Kidney (tissue), 14 donors: Measurements from ENCODE around the gene KRTAP21-2. TPM values are rescaled to one million over a fixed set of nuclear protein-coding genes. Genes with fewer than 3 reads are reported as not detected.
"Not testable (repeated sequence)": the region's sequence is repeated elsewhere in the genome, so short reads cannot be mapped to it uniquely, and the experiment has no call there.

ENCODE experiments used
- DNase-seq, 5 donors: peaks; one replicate each; pipeline ENCODE4 v3.0.0-alpha.2; 2013 to 2020
- FAIRE-seq: peaks from 2 replicates; lab custom pipeline; 2012; peaks lifted over from hg19 to GRCh38; lab: Jason Lieb, UNC
- H3K27ac ChIP-seq, 2 donors: one replicate each; pipeline ENCODE4 v1.7.0; 2013; ENCODE audit warnings: low read depth in 2 of 2, low read length in 2 of 2, inconsistent platforms in 1 of 2
- H3K27me3 ChIP-seq: one replicate; pipeline ENCODE4 v1.7.1; 2013; ENCODE audit warnings: low read length, inconsistent platforms; ENCODE audit not compliant: control insufficient read depth, insufficient read depth
- H3K36me3 ChIP-seq, 3 donors: one replicate each; pipeline versions ENCODE4 v1.7.0 to v1.7.1; 2013; ENCODE audit warnings: low read length in 3 of 3, control low read depth in 1 of 3, inconsistent platforms in 1 of 3; ENCODE audit not compliant: insufficient read depth in 3 of 3, control insufficient read depth in 2 of 3
- H3K4me1 ChIP-seq, 3 donors: one replicate each; pipeline versions ENCODE4 v1.7.0 to v1.7.1; 2013; ENCODE audit warnings: low read length in 3 of 3, inconsistent platforms in 1 of 3, low read depth in 1 of 3; ENCODE audit not compliant: control insufficient read depth in 2 of 3, insufficient read depth in 2 of 3
- H3K4me3 ChIP-seq, 3 donors: one replicate each; pipeline versions ENCODE4 v1.7.0 to v1.8.1; 2013; ENCODE audit warnings: low read length in 3 of 3, control low read depth in 1 of 3, inconsistent platforms in 1 of 3
- H3K9ac ChIP-seq, 3 donors: one replicate each; pipeline versions ENCODE4 v1.7.0 to v1.7.1; 2013; ENCODE audit warnings: low read length in 3 of 3, control low read depth in 1 of 3, inconsistent platforms in 1 of 3
- H3K9me3 ChIP-seq, 3 donors: one replicate each; pipeline versions ENCODE4 v1.7.0 to v1.7.1; 2013; ENCODE audit warnings: low read length in 3 of 3, control low read depth in 1 of 3, inconsistent platforms in 1 of 3; ENCODE audit not compliant: control insufficient read depth in 2 of 3, insufficient read depth in 1 of 3
- CTCF ChIP-seq: IDR thresholded peaks from 3 replicates; pipeline ENCODE4 v1.5.1; 2012; ENCODE audit warnings: mild to moderate bottlenecking, moderate library complexity, borderline replicate concordance; ENCODE audit not compliant: insufficient read depth; ENCODE audit errors: extremely low read depth
- intact Hi-C: fragments of 100-400 bp; cut with DNase I; formaldehyde crosslinking; loops from one replicate; pipeline ENCODE4 v1.11.1; 2022
- polyA plus RNA-seq: library from polyadenylated mRNA; stranded (reverse); fragments of 350-450 nt; fragmentation: Illumina TruSeq; extraction: RNeasy Lipid Tissue Mini Kit (QIAGEN cat#74804); gene quantifications from one replicate; pipeline ENCODE4 v1.2.3, GENCODE V29; 2014; ENCODE audit warnings: low read depth, low replicate concordance; ENCODE audit not compliant: insufficient read depth
- total RNA-seq: library from RNA; stranded (reverse); fragmentation: NEBNext Ultra II Directional; extraction: Animal tissue kit (Norgen Biotek cat#: 25700); gene quantifications from one replicate; pipeline ENCODE4 v1.2.1, GENCODE V29; 2021
- donor health status: control.
- donor health status: control.
- donor health status: control.
- donor health status: control.
- donor health status: control.
- donor health status: DM: yes; HTN: yes; CAD: no.
- donor health status: Normal renal cell carcinoma (clear cell type).

KRTAP21-2 gene
- total and polyA plus RNA-seq, 2 donors from 2014 or later = not detected

GRCh38 chr21:30769724-30770431 is 22.8 kb upstream of the KRTAP21-2 start:
- FAIRE-seq = no peak

GRCh38 chr21:30760776-30761175 is 13.7 kb upstream of the KRTAP21-2 start:
- Histone ChIP-seq H3K4me3 (no peak overlapping the region), H3K27me3 (no peaks in the 10 kb centered on the region), H3K9me3 (no peaks in the 10 kb centered on the region), H3K27ac (no peak overlapping the region), H3K9ac (no peak overlapping the region), H3K4me1 (no peaks in the 10 kb centered on the region), H3K36me3 (no peaks in the 10 kb centered on the region)
- DNase-seq (no peak), FAIRE-seq (no peak)
- intact Hi-C loops = no loop called here
- TF ChIP-seq CTCF = no peak

More at GRCh38 chr21:30769724-30770431, 22.8 kb upstream of the KRTAP21-2 start:
- no peak for TF ChIP-seq CTCF
- intact Hi-C loops = no loop called here
- Histone ChIP-seq H3K9ac (no peak overlapping the region), H3K4me3 (no peak overlapping the region), H3K36me3 (no peaks in the 10 kb centered on the region), H3K4me1 (no peaks in the 10 kb centered on the region), H3K27ac (no peak overlapping the region), H3K9me3 (peaks cover 0 to 3% (median 0%) of the 10 kb centered on the region in 3 donors), H3K27me3 (no peaks in the 10 kb centered on the region)
- DNase-seq = no peak

- intact Hi-C loops = no loop called here
- no peaks in the 10 kb centered on the region for H3K36me3 ChIP-seq
- H3K9me3 ChIP-seq = no peaks in the 10 kb centered on the region
- H3K27me3 ChIP-seq = no peaks in the 10 kb centered on the region
- H3K9ac ChIP-seq = no peak overlapping the region
- H3K4me1 ChIP-seq = no peaks in the 10 kb centered on the region
- no peak overlapping the region for H3K27ac ChIP-seq
- no peak overlapping the region for H3K4me3 ChIP-seq
- no peak for TF ChIP-seq CTCF
- FAIRE-seq (no peak), DNase-seq (peak in 1 of 5 donors; percentile 6)
These were observed 11.2 kb upstream of the KRTAP21-2 start for GRCh38 chr21:30758306-30758705.

GRCh38 chr21:30755328-30755727 is 8.3 kb upstream of the KRTAP21-2 start, which contains the start of gene KRTAP21-1:
Gene KRTAP21-1, minus strand, starts transcription at chr21:30755428. Its CDS starts 50 bp downstream, at chr21:30755378.
- FAIRE-seq, H3K27ac ChIP-seq, H3K9ac ChIP-seq, H3K4me1 ChIP-seq, H3K9me3 ChIP-seq, intact Hi-C loops, H3K36me3 ChIP-seq, H3K4me3 ChIP-seq, H3K27me3 ChIP-seq, DNase-seq: not testable (repeated sequence)
